Measurements from ENCODE around the gene STARD13. TPM values are rescaled to one million over a fixed set of nuclear protein-coding genes. Genes with fewer than 3 reads are reported as not detected.
"Not testable (repeated sequence)": the region's sequence is repeated elsewhere in the genome, so short reads cannot be mapped to it uniquely, and the experiment has no call there.

The STARD13 gene
- polyA plus RNA-seq, 3 donors: 20.5 to 26.8 (median 23.1) TPM

DNA sequence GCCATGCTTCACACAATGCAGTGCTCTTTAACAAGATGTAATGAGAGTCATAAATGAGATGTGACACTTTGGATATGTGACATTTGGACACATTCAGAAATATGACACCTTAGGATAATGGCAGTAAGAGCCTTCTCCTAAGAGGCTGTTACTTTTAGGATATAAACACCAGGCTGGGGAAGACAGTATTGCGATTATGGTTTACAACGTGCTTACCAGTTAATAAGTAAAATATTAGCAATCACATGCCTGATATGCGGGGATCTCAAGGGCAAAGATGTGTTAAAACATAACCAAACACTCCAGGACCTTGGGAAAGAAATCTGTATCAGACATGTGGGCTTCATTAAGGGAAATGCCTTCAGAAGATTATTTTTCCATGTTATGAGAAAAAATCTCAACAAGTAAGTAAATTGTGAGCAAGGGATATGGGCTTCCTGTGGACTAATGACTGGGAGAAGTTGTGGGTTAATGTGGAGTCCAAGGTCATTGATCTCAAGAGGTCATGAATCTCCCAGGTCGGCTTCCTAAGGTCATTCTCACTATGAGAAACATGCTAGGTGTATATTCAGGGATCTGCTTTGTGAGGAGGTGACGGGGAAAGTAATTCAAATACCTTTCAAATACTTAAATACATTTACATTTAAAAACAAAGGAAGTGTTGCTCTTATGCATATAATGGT, 105.3 kb downstream of the STARD13 start:
- DNase-seq: no peak

DNA sequence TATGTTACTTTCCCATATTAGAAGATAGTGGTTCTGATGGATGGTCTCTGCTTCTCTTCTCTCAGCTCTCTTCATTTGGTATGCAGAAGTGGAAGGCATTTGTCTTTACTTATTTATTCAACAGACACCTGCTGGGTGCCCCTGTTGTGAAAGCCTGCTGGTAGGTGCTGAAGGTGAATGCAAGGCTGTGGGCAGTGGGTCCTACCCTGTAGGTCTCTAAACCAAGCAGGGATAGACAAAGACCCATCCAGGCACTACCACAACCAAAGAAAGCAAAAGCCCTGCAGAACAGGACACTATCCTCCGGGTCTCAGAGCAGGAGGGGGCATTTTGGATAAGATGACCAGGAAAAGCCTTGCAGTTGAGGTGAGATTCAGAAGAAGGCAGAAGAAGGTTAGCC, 106.1 kb downstream of the STARD13 start:
- DNase-seq: no peak

DNA sequence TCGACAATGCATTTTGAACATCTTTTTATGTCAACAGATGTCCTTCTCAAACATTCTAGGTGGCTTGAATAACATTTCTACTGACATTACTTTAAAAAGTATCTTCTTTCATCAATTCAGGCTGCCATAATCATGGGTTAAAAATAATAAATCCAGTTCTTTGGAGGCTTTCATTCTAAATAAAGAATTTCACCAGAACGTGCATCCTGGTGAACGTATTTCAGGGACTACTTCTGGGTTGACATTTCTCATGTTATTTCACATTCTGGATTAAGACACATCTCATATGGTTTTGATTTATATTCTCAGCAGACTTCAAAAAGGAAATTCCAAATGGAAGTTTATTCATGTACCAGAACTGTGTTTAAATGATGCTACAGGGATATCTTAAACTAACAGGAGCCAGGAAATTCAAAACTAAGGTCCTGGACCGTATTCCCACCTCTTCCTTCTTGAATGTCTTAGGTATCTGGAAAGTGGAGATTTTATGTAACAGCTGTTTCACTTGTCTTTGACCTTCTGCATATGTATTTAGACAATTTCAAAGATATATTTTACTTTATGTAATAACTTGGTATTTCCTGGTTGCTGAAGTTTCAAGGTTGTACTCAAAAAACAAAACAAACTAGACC, 107.2 kb downstream of the STARD13 start:
- no peak for DNase-seq

DNA sequence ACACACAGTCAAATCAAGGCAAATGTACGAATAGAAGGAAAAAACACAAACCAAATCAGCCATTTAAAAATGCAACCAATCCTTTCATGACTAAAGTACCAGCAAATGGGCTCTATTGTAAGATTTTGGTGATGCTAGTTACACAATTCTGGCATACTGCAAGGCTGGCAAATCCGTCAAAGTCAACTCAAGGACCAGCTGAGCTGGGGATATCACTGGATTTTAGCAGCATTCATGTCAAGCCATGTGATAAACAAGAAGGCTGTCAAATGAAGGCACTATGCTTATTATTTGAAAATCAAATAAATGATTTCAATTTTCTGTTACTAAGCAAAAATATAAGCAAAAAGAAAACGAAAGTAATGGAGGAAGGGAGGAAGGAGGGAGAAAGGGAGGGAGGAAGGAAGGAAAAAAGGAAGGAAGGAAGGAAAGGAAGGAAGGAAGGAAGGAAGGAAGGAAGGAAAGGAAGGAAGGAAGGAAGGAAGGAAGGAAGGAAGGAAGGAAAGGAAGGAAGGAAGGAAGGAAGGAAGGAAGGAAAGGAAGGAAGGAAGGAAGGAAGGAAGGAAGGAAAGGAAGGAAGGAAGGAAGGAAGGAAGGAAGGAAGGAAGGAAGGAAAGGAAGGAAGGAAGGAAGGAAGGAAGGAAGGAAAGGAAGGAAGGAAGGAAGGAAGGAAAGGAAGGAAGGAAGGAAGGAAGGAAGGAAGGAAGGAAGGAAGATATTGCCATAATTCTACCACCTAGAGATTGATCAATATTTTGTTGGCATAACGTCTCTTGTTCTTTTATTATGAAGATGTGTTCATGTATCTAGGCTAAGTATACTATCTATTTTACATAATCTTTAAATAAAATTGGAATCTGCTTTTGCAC, 108.0 kb downstream of the STARD13 start:
- DNase-seq: not testable (repeated sequence)

DNA sequence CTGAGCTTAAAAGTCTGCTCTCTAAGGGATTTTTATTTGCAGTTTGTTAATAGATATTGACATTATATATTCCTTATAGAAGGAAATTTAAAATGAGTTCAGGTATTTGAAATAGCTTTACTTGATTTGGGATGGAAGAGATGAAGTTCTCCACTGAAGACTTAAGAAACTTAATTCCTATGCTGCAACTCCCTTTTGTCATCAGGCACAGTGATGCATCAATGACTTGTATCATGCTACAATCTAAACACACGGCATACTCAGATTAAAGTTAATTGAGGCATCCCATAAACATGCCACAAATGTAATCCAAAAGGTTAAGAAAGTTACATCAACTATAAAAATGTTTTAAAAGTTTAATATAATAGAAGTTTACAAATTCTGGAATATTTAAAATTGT, 109.0 kb downstream of the STARD13 start:
- DNase-seq: no peak

DNA sequence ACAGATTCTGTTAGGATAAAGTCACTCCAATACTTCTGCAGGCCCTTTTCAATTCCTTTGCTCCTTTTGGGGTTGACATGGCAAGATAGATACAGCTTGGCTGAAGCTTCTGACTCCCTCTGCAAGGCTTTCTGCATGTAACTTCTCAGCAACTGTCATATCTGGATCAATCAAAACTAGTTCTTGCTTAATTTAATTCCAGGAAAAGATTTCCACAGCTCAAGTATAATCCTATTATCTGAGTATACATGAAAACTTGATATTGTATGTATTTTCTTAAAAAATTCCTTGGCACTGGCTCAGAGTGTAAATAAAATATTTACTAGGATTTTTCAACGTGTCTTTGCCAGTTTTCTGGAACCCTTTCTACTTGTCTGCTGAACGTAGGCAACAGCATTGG, 109.6 kb downstream of the STARD13 start:
- no peak for DNase-seq

DNA sequence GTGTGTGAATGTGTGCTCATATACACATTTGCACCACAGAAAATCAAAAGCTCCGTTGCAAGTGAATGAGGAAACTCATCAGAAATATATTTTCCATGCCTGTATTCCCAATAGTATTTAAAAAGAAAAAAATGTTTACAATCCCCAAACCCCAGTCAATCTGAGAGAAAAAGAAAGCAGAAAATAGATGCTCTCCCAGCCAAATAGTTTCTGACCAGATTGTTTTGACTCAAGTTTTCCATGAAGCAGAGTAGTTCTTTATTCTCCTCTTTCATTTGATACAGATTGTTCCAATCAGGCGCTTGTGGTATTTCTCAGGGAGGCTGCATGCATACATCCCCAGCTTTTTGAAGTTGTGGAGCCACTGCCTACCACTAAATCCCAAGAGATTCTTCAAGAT, 110.6 kb downstream of the STARD13 start:
- no peak for DNase-seq

DNA sequence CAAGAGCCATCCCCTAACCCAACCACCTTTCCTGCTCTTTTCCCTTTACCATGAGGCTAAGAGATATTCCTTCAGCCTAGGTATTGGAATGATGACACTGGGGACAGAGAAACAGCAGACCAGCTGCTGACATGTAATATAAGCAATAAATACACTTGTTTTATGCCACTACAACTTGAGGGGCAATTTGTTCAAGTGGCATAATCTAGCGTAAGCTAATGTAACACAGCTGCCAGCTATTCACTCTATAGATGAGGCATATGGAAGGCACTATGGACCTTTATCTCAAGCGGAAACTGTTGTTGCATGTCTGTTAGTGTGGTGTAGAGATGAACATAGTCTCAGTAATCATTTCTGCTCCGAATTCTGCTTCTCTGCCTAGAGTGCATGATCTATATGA, 111.1 kb downstream of the STARD13 start:
- DNase-seq: no peak

DNA sequence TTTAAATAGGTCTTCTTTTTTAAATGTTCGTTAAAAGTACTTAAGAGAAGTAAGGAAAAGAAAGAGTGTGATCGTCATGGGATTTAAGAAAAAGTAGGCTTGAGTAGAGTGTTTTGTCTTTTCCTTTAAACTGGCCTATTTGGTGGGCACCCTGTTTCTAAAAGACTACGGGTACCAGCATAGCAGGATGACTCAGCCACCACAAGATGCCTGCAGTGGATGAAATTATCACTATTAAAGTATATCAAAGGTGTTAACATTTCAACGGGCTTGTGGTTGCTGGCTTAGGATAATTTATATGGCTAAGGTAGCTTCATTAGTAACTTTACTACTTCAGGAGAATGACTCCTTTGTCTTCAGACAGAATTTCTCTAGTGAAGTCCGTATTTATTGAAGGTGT, 112.6 kb downstream of the STARD13 start:
- no peak for DNase-seq

DNA sequence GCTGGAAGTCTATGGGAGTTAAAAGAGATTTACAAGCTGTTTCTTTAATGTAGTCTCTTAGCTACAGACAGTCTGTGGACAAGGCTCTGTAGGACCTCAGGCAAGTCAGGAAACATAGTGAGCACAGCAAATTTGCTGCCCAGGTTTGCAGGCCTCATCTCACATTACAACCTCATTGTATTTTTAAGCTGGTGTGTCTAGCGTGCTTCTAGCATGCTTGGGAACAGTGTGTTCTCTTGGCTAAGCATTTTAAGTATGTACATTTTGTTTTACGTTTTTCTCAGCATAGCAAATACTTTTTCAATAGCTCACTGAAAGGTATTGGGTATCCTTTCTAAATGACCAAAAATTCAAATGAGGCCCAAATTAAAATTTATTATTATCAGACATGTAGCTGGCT, 113.2 kb downstream of the STARD13 start:
- DNase-seq: no peak

DNA sequence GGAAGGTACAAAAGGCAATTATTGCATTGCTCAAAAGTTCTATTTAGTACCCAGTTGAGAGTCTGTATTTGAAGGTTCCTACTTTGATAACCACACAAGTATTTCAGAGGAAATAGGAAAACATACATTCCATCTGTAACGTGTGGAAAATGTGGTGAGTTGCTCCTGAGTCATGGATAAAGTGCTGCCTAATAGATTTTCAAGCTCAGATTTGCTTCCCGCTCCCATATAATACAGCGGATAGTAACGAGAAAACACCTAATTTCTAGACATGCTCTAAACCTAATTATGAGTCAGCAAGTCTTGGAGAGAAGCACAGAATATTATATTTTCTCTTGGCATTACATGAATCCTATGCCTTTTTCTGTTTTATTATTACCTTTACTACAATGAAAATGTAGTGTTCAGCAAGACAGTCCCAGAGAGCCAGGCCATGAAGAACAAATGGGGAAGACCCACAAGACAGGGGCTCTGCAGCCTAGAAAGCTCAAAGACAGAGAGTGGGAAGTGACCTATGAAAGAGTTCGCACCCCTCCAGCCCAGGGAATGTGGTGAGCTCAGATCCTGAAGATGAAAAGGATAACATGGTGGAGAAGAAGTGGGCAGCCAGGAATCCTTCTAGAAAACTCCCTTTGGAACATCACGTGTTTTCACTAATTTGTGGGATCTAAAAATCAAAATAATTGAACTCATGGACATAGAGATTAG, 116.1 kb downstream of the STARD13 start:
- DNase-seq: no peak

DNA sequence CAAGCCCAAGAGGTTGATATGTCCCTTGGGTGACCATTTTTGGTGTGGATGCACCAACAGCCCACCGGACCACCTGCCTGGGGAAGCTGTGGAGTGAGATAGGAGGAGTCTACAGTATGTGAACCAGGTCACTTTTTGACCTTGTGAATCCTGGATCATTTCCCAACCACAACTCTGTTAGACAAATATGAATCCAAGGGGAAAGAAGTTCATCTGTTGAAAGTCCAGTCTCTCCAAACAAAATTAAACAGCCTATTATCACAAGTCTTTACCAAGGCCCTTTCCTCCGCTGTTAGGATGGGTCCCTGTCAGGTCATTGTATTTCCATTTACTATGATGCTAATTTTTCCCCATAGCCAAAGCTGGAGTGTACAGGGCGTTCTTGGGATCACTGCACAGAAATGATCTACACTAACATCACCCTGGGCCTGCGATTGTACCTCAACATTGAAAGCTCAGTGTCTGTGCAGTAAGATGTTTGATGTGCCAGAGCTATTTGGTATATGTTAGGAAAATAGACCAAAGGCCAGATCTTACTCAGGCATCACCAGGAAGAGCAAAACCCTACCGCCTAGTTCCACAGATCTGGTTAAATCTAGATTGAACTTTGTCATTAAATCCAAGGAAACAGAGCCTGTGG, 117.1 kb downstream of the STARD13 start:
- no peak for DNase-seq

DNA sequence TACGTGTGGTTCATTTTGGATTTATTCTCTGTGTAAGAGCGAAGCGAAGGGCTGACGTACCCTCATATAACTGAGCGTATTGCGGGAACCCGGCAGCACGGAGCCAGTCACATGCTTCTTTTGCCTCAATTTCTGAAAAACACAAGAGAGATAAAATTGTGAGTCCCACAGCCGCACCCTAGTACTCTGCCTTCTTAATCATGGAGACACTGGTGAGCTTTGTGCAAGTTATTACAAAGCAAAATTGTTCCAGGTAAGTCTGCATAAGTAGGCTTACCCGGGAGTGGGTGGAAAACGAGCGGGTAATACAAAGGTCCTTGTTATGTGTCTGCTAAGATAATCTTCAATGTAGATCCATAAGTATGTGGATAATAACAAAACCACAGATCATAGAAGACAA, 118.1 kb downstream of the STARD13 start:
- no peak for DNase-seq

DNA sequence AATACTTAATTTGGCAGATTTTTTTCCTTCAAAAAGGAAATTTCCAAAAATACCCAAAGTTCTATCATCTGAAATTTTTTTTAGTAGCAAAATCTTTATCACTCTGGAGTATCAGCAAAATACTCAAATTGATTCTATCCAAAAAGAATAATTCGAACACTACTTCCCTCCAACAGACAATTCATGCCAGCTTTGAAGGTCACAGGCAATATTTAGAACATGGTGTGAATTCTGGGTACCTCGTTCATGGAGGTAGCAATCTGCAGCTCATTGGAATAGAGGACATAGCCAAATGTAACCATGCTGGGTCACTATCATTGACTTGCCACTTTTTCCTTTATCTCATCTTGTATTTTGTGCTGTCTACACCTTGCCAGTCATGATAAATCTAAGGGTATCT, 119.8 kb downstream of the STARD13 start:
- no peak for DNase-seq

DNA sequence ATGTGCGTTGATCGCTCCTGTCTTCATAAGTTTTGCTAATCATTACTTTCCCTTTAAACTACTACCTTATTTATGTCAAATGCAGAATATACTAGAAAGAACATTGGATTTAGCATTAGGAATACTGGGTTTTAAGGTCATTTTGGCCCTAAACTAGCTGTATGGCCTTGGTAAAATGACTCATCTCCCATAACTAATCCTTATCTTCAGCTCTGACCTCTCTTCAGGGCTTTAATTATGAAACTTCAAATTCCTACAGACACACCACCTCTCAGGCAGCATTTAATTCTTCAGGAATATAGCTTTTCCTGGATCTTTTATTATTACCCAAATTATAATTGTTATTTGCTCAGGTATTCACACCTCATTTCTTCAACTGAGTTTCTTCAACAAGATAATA, 121.2 kb downstream of the STARD13 start:
- DNase-seq: no peak

DNA sequence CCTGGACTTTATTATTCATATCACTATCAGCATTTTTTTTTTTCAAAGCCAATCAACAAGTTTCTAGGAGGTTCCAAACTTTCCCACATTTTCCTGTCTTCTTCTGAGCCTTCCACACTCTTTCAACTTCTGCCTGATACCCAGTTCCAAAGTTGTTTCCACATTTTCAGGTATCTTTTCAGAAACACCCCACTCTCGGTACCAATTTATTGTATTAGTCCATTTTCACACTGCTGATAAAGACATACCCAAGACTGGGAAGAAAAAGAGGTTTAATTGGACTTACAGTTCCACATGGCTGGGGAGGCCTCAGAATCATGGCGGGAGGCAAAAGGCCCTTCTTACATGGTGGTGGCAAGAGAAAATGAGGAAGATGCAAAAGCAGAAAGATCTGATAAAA, 122.8 kb downstream of the STARD13 start:
- not testable (repeated sequence) for DNase-seq

DNA sequence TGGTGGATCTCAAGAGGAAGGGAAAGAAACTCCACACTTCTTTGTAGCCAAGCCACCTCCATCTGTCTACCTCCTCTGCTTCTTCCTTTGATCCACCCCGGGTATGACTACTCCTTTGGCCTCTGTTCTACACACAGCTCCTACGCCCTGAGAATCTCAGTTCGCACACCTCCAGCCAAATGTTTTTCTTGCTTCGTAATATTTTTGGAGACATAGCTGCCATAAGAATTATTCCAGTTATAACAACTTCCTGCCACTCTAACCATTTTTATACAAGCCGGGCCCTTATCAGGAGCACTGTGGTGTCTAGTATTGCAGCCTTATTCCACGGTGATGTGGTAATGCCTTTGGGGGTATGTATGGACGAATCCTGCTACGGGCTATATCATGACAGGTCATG, 126.7 kb downstream of the STARD13 start:
- DNase-seq: no peak

DNA sequence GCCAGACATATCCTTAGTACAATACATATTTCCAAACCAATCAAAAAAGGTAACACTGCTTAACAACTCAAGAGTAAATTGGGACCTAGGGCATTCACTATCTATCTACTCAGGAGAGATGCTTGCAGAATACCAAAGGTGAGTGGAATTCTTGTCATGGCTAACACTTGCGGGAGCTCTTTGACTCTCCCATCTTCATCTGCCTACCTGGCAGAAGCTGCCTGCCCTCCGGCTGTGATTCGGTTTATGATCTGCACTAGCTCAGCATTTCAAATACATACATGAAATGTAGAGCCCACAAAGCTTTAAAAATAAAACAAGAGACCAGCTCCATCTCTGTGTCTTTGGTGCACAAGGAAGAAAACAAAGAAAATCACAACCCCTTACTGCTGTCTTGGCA, 127.3 kb downstream of the STARD13 start:
- no peak for DNase-seq

DNA sequence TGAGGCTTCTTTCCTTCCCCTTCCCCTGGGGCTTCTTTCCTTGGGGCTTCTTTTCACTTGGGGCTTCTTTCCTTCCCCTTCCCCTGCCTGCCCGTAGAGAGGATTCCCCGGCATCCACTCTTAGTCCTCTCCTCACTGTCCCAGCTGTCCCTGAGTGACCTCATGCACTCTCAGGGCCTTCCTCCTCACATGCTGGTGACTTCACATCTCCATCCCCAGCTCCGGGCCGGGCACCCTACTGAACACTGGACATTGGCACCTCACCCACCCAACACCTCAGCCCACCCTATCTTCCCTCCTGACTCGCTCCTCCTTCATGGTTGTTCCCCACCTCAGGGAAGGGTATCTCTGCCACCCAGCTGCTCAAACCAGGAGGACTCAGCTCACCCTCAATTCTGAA, 130.6 kb downstream of the STARD13 start:
- no peak for DNase-seq

DNA sequence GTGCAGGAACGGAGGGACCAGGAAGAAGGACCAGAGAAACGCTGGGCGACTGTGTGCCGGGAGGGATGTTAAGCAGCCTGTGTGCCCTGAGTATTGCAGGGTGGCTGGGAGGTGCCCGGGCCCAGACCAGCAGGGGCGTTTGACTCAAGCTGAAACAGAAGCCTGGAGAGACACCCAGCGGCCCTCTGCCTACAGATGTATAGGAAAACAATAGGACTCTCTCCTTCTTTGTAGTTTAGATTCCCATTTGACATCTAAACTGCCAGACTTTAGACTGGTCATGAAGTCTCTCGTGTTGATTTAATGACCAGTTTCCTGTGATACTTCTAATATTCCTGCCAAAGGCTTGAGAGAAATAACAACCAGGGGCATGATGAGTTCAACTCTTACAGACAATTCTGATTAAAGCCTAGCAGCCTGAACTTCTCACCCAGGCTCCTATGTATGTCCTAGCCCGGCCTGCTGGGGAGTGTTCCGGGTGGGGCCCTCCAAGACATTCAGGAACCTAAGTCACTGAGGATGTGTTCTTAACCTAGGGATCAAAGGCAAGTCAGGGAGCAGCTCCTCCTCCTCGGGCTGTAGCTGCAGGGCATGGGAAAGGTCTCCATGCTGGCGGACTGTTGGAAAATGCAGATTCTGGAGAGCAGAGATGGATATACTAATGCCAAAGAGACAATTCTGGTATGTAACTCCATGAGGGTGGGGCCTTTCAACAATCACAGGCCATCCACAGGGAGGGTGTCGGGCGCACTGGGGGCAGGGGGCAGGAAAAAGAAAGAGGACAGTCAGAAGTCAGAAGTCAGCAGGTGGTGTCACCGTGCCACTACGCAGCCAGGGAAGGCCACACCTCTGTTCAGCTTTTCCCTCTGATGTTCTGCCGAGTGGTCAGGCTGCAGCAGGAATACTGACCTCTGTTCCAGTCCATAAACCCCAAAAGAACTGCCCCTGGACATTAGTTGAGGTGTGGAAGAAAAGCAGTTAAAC, 131.8 kb downstream of the STARD13 start:
- DNase-seq: peak; percentile 73

DNA sequence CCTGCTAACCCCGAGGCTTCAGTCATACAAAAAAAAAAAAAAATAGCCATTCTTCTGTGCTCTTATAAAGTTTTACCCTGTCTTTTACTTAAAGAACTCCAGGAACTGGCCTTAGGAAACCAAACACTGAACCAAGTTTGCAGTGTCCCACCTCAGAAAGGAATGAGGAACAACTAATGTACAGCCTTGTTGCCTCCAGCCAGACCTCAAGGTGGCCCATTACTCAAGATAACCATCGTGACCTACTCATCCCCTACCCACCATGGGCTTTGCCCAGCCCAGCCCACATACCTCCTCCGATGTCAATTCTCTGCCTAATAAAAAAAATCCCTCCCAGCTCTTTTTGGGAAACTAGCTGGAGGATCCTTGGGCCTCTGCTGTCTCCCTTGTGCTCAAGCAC, 133.2 kb downstream of the STARD13 start:
- no peak for DNase-seq

All from renal pelvis (tissue), 4 donors.